ENCODE results near the gene STOML1. TPM values are rescaled to one million over a fixed set of nuclear protein-coding genes. Genes with fewer than 3 reads are reported as not detected.
A peak's percentile ranks its signal among the peaks of the same experiment; 100 is the strongest.

The STOML1 gene
- total RNA-seq, 1 experiment from 2014 or later: 5.0 TPM

DNA sequence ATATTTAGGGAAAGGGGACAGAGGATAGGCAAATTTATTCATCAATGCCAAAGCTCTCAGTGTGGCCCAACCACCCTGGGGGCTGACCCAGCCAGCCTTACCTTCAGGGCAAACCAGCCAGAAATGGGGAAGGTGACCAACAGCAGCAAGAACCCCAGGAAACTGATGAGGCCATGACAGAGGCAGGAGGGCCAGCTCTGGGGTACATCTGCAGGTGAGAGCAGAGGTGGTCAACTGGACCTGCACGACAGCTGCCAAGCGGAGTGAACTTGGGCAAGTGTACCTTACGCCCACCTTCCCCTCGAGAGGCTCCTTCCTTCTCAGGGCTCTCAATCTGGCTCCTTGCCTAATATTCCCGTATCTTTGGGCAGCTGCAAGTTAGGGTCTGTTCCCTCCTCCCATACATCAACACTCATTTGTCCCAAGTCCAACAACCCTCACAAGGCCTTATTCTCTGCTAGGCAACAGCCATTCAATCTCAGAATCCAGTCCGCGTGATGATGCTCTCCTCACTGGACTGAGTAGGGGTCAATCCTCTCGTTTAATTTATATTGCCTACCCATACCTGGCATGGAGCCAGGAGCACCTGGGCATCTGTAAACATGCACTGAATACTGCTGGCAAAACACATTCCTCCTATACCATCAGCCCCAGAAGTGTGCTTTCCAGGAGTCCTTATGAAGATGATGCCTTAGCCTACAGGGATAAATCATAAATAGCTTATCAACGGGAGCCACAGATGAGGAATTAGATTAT, 1.7 kb downstream of the STOML1 start:
- intact Hi-C loops (cut with micrococcal nuclease): no loop called here
- RAD21 ChIA-PET (ENCODE audit: low non-redundant PET in 1 of 2, low total read pairs in 2 of 2, uncharacterized antibody in 2 of 2, unreplicated experiment in 2 of 2): no interaction called here
- no peaks in the 10 kb centered on the region for H3K9me3 ChIP-seq (ENCODE audit: control insufficient read depth in 1 of 2, insufficient read depth in 1 of 2, low read depth in 1 of 2, low read length in 2 of 2)
- DNase-seq (ENCODE audit: low read depth, low spot score) (no peak), ATAC-seq (no peak)
- peaks cover 5% of the 10 kb centered on the region; the same call in 1 of the 2 replicates for H3K79me2 ChIP-seq (ENCODE audit: insufficient read depth, low read length)
- CTCF ChIA-PET: interaction anchor here (0.9 kb wide), 1 partner anchor 18 kb away, joined by 4 read pairs; no protein-coding TSS in a partner anchor
- H3K4me2 ChIP-seq (ENCODE audit: low read length): peak overlapping the region; percentile 91; the same call in 1 of the 2 replicates
- TF ChIP-seq, protein P1, sequence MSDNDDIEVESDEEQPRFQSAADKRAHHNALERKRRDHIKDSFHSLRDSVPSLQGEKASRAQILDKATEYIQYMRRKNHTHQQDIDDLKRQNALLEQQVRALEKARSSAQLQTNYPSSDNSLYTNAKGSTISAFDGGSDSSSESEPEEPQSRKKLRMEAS (IDR thresholded peaks at IDR 0.05): no peak
- no peak overlapping the region for H2AFZ ChIP-seq (ENCODE audit: low read depth, low read length, poor library complexity, severe bottlenecking)
- no TSS peak for BruUV-seq (replicated peaks)
- H4K20me1 ChIP-seq (ENCODE audit: insufficient read depth): no peaks in the 10 kb centered on the region
- no peak overlapping the region for H3K4me3 ChIP-seq (replicated peaks in 1 of 2; ENCODE audit: low read depth in 1 of 2, low read length in 2 of 2)
- H3K9ac ChIP-seq (ENCODE audit: low read length): no peak overlapping the region
- POLR2A ChIA-PET: no interaction called here
- H3K4me1 ChIP-seq (ENCODE audit: control insufficient read depth in 1 of 2, insufficient read depth in 2 of 2, low read length in 2 of 2): peaks cover 20 to 64% of the 10 kb centered on the region in 2 experiments
- H3K36me3 ChIP-seq (ENCODE audit: control insufficient read depth in 1 of 2, insufficient read depth in 2 of 2, low read length in 2 of 2): no peaks in the 10 kb centered on the region
- H3K9me2 ChIP-seq (ENCODE audit: insufficient read depth): no peaks in the 10 kb centered on the region
- no peaks in the 10 kb centered on the region for H3K27me3 ChIP-seq (ENCODE audit: insufficient read depth, low read length)
- H3K27ac ChIP-seq (ENCODE audit: low read depth, low read length): no peak overlapping the region

DNA sequence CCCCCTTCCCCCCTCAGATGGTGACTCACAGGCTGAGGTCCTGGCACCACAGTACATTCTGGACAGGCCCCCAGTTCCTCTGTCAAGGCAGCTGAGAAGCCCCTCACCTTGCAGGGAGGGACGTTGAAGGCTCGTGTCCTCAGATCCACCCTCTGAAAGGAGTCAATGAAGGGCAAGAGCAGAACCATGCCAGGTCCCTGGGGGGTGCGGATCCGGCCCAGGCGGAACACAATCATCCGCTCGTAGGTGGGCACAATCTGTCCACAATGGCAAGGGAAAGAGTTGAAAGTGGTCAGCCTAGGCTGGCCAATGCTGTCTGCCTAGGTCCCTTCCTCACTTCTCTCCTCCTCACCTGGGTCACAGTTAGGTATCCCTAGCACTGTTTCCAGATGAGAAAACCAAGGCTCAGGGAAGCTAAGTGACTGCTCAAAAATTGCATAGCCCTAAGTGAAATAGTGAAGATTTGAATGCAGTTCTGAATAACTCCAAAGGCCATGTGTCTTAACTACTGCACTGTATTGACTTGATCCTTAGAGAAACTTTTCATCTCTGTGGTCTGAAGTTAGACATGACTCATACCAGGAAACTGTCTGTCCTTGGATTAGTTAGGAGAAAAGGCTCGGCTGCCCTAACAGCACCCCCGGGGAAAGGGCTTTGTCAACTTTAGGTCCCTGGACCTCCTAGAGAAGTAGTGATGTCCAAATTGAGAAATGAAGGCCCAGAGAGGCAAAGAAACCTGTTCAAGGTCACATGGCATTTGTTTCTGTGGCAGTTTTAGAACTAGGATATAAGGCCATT, 2.9 kb downstream of the STOML1 start:
- DNase-seq (ENCODE audit: low read depth, low spot score) (peak; percentile 18), ATAC-seq (no peak)
- CTCF ChIA-PET: interaction anchor here (1.3 kb wide), 1 partner anchor 16 kb away, joined by 4 read pairs; no protein-coding TSS in a partner anchor
- POLR2A ChIA-PET: no interaction called here
- peaks cover 20 to 60% of the 10 kb centered on the region in 2 experiments for H3K4me1 ChIP-seq (ENCODE audit: control insufficient read depth in 1 of 2, insufficient read depth in 2 of 2, low read length in 2 of 2)
- H4K20me1 ChIP-seq (ENCODE audit: insufficient read depth): no peaks in the 10 kb centered on the region
- H3K36me3 ChIP-seq (ENCODE audit: control insufficient read depth in 1 of 2, insufficient read depth in 2 of 2, low read length in 2 of 2): no peaks in the 10 kb centered on the region
- no peaks in the 10 kb centered on the region for H3K9me2 ChIP-seq (ENCODE audit: insufficient read depth)
- H3K27ac ChIP-seq (ENCODE audit: low read depth, low read length): peak overlapping the region; percentile 26; the same call in 1 of the 2 replicates
- no peaks in the 10 kb centered on the region for H3K9me3 ChIP-seq (ENCODE audit: control insufficient read depth in 1 of 2, insufficient read depth in 1 of 2, low read depth in 1 of 2, low read length in 2 of 2)
- peak overlapping the region; percentile 64 for H3K4me2 ChIP-seq (ENCODE audit: low read length)
- 0 out of 4 replicates have a peak overlapping the region, but pooled peaks of 1 of the 2 experiments have one; percentile 2 for H3K4me3 ChIP-seq (replicated peaks in 1 of 2; ENCODE audit: low read depth in 1 of 2, low read length in 2 of 2)
- intact Hi-C loops (cut with micrococcal nuclease): no loop called here
- H3K27me3 ChIP-seq (ENCODE audit: insufficient read depth, low read length): no peaks in the 10 kb centered on the region
- H2AFZ ChIP-seq (ENCODE audit: low read depth, low read length, poor library complexity, severe bottlenecking): no peak overlapping the region
- TF ChIP-seq SP1 (IDR thresholded peaks at IDR 0.05; ENCODE audit: low read depth): peak; percentile 48; the same call in 1 of the 2 replicates
- TF ChIP-seq, protein P1 (IDR thresholded peaks at IDR 0.05): no peak
- TF ChIP-seq JUND (IDR thresholded peaks at IDR 0.05): peak; percentile 62; the same call in 1 of the 2 replicates
- TF ChIP-seq CBX3 (IDR thresholded peaks at IDR 0.05; ENCODE audit: low read depth): no peak
- TF ChIP-seq, protein P2, sequence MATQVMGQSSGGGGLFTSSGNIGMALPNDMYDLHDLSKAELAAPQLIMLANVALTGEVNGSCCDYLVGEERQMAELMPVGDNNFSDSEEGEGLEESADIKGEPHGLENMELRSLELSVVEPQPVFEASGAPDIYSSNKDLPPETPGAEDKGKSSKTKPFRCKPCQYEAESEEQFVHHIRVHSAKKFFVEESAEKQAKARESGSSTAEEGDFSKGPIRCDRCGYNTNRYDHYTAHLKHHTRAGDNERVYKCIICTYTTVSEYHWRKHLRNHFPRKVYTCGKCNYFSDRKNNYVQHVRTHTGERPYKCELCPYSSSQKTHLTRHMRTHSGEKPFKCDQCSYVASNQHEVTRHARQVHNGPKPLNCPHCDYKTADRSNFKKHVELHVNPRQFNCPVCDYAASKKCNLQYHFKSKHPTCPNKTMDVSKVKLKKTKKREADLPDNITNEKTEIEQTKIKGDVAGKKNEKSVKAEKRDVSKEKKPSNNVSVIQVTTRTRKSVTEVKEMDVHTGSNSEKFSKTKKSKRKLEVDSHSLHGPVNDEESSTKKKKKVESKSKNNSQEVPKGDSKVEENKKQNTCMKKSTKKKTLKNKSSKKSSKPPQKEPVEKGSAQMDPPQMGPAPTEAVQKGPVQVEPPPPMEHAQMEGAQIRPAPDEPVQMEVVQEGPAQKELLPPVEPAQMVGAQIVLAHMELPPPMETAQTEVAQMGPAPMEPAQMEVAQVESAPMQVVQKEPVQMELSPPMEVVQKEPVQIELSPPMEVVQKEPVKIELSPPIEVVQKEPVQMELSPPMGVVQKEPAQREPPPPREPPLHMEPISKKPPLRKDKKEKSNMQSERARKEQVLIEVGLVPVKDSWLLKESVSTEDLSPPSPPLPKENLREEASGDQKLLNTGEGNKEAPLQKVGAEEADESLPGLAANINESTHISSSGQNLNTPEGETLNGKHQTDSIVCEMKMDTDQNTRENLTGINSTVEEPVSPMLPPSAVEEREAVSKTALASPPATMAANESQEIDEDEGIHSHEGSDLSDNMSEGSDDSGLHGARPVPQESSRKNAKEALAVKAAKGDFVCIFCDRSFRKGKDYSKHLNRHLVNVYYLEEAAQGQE (IDR thresholded peaks at IDR 0.05; ENCODE audit: low read depth): no peak
- TF ChIP-seq POLR2AphosphoS5 (IDR thresholded peaks at IDR 0.05; ENCODE audit: low read depth, low read length): no peak
- peak; percentile 71; the same call in 1 of the 2 replicates for TF ChIP-seq FOSL1 (IDR thresholded peaks at IDR 0.05; ENCODE audit: low read depth)
- RAD21 ChIA-PET (ENCODE audit: low non-redundant PET in 1 of 2, low total read pairs in 2 of 2, uncharacterized antibody in 2 of 2, unreplicated experiment in 2 of 2): no interaction called here
- no peaks in the 10 kb centered on the region for H3K79me2 ChIP-seq (ENCODE audit: insufficient read depth, low read length)
- BruUV-seq (replicated peaks): no TSS peak
- peak overlapping the region; percentile 21 for H3K9ac ChIP-seq (ENCODE audit: low read length)

Measured in HCT116 (cell line).